K562 (cell line): Measurements from ENCODE around the gene MYOM3. TPM values are rescaled to one million over a fixed set of nuclear protein-coding genes. Genes with fewer than 3 reads are reported as not detected.

ENCODE experiments used
- ATF7 ChIP-seq: fragments of 450-650 bp; IDR thresholded peaks from 2 replicates; pipeline ENCODE4 v1.7.1; 2014; ENCODE audit warnings: mild to moderate bottlenecking, moderate library complexity
- BCL6 ChIP-seq: fragments of 250-450 bp; sonication (Bioruptor Pico); IDR thresholded peaks from 2 replicates; pipeline ENCODE4 v1.4.0; 2020
- HMBOX1 ChIP-seq: sonication (generic); IDR thresholded peaks from 2 replicates; pipeline ENCODE4 v1.6.1; 2016
- L3MBTL2 ChIP-seq: fragments of 450-650 bp; IDR thresholded peaks from 2 replicates; pipeline ENCODE4 v1.6.1; 2016; ENCODE audit warnings: mild to moderate bottlenecking, moderate library complexity
- NR2C2 ChIP-seq, 2 experiments: fragments of 200-800 bp in 1 of 2; sonication (Bioruptor generic) in 1 of 2; sonication (generic) in 1 of 2; formaldehyde crosslinking in 1 of 2; IDR thresholded peaks; 2 replicates each; pipeline versions ENCODE4 v1.6.1 to v1.8.0; 2016 to 2022; ENCODE audit warnings: mild to moderate bottlenecking in 1 of 2, missing compliant biosample characterization in 1 of 2, missing genetic modification characterization in 1 of 2, missing genetic modification reagents in 1 of 2
- TEAD1 ChIP-seq, 2 experiments: fragments of 450-650 bp in 1 of 2; sonication (generic) in 1 of 2; formaldehyde crosslinking; IDR thresholded peaks; 2 replicates each; pipeline versions ENCODE4 v1.4.0 to v1.8.0; 2020 to 2022; ENCODE audit warnings: mild to moderate bottlenecking in 2 of 2, missing genetic modification reagents in 1 of 2
- U2AF1 ChIP-seq: fragments of 200-400 bp; formaldehyde crosslinking; optimal IDR thresholded peaks from 2 replicates; pipeline ENCODE3; 2017; ENCODE audit warnings: mild to moderate bottlenecking, low read depth, low read length, moderate library complexity
- ZNF232 ChIP-seq: sonication (generic); formaldehyde crosslinking; IDR thresholded peaks from 2 replicates; pipeline ENCODE4 v1.8.0; 2022; ENCODE audit warnings: mild to moderate bottlenecking, missing genetic modification reagents
- ZNF695 ChIP-seq: fragments of 450-650 bp; formaldehyde crosslinking; IDR thresholded peaks from 2 replicates; pipeline ENCODE4 v1.4.0; 2020; ENCODE audit warnings: mild to moderate bottlenecking, moderate library complexity
- polyA plus RNA-seq, 8 experiments: library from polyadenylated mRNA; depleted of rRNA in 4 of 8; stranded (reverse) in 5 of 8; unstranded in 3 of 8; fragments of >200 nt; fragmentation: Nextera tagmentation in 2 of 8; fragmentation: Illumina TruSeq in 1 of 8; extraction: Ambion mirVana in 2 of 8; extraction: Trizol in 1 of 8; gene quantifications; 2 replicates each; pipeline versions ENCODE4 v1.2.1 to v1.2.3, GENCODE V29; 2011 to 2014; ENCODE audit warnings: inconsistent platforms in 1 of 8, missing spikeins in 1 of 8
- total RNA-seq, 7 experiments: library from RNA; depleted of rRNA in 6 of 7; stranded (reverse); fragments of >200 nt in 6 of 7; fragmentation: Illumina TruSeq in 2 of 7; extraction: Trizol in 2 of 7; gene quantifications; 2 replicates each; pipeline versions ENCODE4 v1.2.1 to v1.2.3, GENCODE V29; 2011 to 2021; ENCODE audit warnings: low replicate concordance in 1 of 7
- TF ChIP-seq, protein P1 (sequence below): sonication (generic); formaldehyde crosslinking; IDR thresholded peaks from 2 replicates; pipeline ENCODE4 v1.8.1; 2023; ENCODE audit warnings: mild to moderate bottlenecking, missing genetic modification reagents, moderate library complexity

Gene MYOM3
- total and polyA plus RNA-seq, 9 of the 15 experiments (the other 6 are each of a cell fraction or from before 2014, with no cell fraction given), result 0.01 TPM; not detected in 8

- TF ChIP-seq NR2C2 (CRISPR knock-in tag; IDR thresholded peaks at IDR 0.05), result no peak
- peak; percentile 38; the same call in 1 of the 2 replicates for TF ChIP-seq NR2C2 (tag; IDR thresholded peaks at IDR 0.05)
- 0 out of 2 replicates have a peak, but pooled peaks have one; percentile 30 for TF ChIP-seq L3MBTL2
- peak; percentile 42; the same call in 1 of the 2 replicates for TF ChIP-seq ATF7
- no peak for TF ChIP-seq ZNF695 (CRISPR knock-in tag)
- no peak for TF ChIP-seq ZNF232 (CRISPR knock-in tag)
- TF ChIP-seq HMBOX1, result peak; percentile 29; the same call in 1 of the 2 replicates
- TF ChIP-seq, protein P1, sequence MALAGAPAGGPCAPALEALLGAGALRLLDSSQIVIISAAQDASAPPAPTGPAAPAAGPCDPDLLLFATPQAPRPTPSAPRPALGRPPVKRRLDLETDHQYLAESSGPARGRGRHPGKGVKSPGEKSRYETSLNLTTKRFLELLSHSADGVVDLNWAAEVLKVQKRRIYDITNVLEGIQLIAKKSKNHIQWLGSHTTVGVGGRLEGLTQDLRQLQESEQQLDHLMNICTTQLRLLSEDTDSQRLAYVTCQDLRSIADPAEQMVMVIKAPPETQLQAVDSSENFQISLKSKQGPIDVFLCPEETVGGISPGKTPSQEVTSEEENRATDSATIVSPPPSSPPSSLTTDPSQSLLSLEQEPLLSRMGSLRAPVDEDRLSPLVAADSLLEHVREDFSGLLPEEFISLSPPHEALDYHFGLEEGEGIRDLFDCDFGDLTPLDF, result no peak
- peak; percentile 39 to 68; a peak in 2 of 4 replicates for TF ChIP-seq TEAD1 (CRISPR knock-in tag; IDR thresholded peaks at IDR 0.05)
- TF ChIP-seq U2AF1, result no peak
- TF ChIP-seq BCL6, result no peak
- TF ChIP-seq, all 486 proteins: peak for 24
Measured at GRCh38 chr1:24018611-24019580, 93.0 kb downstream of the MYOM3 start (continued).
